ENCODE measurements around the gene NCDN.

The NCDN gene, protein sequence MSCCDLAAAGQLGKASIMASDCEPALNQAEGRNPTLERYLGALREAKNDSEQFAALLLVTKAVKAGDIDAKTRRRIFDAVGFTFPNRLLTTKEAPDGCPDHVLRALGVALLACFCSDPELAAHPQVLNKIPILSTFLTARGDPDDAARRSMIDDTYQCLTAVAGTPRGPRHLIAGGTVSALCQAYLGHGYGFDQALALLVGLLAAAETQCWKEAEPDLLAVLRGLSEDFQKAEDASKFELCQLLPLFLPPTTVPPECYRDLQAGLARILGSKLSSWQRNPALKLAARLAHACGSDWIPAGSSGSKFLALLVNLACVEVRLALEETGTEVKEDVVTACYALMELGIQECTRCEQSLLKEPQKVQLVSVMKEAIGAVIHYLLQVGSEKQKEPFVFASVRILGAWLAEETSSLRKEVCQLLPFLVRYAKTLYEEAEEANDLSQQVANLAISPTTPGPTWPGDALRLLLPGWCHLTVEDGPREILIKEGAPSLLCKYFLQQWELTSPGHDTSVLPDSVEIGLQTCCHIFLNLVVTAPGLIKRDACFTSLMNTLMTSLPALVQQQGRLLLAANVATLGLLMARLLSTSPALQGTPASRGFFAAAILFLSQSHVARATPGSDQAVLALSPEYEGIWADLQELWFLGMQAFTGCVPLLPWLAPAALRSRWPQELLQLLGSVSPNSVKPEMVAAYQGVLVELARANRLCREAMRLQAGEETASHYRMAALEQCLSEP

DNA sequence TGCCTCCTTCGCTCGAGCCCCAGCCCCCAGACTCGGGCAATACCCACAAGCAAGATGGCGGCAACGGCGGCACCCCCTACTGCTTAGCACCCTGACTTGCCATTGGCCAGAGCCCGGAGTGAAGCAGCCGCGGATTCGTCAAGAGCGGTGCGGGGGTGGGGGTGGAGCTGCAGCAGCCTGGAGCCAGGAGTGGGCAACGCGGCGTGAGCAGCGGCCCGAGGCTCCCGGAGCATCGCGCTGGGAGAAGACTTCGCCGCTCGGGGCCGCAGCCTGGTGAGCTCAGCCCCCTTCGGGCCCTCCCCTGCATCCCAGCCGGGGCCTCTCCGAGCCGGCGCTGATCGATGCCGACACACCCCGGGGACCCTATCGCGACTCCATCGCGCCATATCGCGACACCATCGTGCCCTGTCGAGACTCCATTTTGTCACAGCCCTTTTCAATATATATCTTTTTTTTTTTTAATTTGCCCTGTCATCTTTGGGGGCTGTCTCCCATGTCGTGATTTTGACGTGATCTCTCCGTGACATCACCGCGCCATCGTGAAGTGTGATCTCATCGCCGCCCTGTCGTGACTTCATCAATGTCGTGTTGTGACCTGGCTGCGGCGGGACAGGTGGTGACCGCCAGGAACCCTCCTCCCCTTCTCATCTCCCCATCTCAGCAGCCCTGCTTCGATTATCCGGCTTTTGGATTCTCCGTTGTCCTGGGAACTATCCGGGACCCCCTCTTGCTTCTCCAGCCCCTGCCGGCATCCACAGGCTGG lies at the start of gene NCDN:
Gene NCDN (plus strand): TSS at position 189 of the 763 bp plus-strand sequence. CDS start 392 bp downstream, at position 581.
- DNase-seq, result peak; percentile 96

DNA sequence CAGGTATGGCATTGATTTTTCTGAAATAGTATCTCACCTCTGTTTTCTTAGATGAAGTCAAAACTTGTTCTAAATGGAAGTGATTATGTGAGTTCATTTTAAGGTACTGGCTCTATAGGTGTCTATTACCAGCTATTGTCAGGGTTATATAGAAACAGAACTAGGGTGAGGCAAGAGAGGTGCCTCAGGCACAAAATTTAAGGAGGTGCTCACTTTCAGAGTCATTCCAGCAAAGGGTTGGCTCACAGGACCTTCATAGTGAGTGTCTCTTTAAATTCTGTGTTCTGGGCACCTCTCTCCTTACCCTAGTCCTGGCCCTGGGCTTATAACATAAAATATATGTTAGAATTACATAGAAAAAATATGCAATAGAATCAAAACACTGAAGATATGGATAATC lies 49.7 kb upstream of the NCDN start:
- no peak for DNase-seq

DNA sequence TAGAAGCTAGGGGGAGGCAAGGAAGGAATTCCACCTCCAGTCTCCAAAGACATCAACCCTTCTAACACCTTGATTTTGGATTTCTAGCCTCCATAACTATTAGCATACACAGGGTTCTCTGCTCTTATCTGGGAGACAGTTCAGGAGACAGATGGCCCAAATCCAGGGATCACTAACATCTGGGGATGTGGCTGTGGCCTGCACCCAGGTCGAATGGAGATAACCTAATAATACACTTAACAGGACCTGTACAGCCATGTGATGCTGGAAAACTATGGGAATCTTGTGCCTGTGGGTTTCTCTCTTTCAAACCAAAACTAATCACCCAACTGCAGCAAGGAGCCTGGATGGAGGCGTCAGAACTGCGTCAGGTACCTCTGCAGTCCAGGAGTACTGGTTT lies 48.0 kb upstream of the NCDN start:
- DNase-seq, result no peak

DNA sequence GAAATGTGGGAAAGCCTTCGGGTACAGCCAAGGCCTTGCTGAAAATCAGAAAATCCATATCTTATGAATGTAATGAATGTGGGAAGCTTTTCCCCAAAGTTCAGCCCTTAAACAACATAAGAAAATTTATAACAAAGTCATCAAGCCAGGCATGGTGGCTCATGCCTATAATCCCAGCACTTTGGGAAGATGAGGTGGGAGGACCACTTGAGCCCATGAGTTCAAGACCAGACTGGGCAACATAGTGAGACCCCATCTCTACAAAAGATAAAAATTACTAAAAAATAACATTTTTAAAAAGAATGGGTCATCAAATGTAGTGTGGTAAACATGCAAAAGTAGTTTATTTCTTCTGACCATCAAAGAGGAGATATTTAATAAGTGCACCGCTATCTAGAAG lies 46.3 kb upstream of the NCDN start:
- DNase-seq, result no peak

DNA sequence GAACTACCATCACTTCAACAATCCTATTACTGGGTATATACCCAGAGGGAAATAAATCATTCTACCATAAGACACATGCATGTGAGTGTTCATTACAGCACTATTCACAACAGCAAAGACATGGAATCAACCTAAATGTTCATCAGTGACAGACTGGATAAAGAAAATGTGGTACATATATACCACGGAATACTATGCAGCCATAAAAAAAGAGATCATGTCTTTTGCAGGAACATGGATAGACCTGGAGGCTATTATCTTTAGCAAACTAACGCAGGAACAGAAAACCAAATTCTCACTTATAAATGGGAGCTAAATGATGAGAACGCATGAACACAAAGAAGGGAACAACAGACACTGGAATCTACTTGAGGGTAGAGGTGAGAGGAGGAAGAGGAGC lies 39.4 kb upstream of the NCDN start:
- DNase-seq, result no peak

DNA sequence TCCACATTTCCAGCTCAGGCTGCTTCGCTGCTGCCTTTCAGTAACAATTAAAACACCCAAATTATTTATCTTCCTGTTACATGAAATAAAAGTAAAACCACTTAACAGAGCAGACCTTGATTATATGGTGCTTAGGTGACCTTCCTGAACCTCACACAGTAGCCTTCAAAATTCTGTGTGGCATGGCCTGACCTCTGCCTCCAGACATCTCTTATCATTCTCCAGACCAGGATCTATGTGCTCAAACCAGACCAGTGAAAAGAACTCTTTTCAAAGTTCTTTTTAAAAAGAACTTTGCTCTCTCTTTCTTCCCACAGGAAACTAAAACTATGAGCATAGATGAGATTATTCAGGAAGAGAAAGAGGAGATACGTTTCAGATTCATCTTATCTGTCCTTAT lies 38.2 kb upstream of the NCDN start:
- no peak for DNase-seq

DNA sequence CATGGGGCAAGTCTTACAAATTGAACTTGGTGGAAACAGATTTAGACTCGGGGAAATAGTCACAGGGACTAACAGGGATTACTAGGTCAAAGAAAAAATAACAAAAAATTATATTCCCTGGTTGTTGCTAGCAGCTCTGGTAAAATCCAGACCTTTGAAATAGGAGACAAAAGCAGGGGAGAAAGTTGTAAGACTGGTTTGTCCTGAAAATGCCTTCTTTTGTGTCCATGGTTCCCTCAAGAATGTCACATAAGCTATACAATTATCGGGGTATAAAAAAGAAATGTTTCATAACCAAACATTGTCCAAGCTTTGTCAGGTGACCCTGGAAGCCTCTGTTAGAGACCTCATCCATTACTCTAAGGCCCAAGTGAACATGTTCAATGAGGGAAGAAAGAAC lies 33.5 kb upstream of the NCDN start:
- DNase-seq, result no peak

DNA sequence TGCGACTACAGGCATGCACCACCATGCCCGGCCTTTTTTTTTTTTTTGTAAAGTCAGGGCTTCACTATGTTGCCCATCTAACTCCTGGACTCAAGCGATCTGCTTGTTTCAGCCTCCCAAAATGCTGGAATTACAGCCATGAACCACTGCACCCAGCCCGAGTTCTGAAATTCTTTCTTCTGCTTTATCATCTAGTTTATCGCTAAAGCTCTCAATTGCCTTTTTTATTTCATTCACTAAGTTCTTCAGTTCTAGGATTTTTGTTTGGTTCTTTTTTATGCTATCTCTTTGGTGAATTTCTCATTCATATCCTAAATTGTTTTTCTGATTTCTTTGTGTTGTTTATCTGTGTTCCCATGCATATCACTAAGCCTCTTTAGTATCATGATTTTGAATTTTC lies 27.4 kb upstream of the NCDN start:
- no peak for DNase-seq

DNA sequence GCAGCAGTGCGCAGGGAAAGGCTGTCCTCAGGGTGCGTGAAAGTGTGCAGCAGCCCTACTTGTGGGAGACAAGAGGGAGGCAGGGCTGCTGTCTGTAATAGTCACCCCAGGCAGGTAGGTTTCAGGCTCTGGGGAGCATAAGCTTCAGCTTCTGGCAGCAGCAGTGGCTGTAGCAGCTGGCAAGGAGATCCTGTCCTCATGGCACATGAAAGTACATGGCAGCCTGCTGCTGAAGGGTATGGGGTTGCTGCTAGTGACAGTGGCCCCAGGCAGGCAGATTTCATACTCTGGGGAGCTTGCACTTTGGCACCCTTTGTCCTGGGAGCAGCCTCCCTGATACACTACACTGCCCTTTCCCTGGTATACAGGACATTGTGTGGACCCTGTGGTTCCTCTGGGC lies 26.7 kb upstream of the NCDN start:
- no peak for DNase-seq

DNA sequence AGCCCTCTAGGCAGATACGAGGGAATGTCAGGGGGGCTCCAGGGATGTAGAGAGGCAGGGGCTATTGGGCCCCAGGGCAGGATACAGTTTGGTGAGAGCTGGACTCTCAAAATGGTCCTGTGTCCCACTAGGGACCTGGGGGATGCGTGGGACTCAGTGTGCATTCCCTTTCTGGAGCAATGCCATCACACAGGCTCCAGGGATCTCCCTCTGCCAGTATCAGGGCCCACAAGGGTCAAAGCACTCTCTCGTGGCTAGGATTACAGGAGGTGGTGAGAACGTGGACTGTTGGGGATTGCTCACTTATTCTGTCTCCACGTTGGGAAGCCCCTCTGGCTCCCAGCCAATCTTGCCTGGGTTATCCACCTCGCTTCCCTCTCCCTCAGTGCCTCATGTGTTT lies 26.2 kb upstream of the NCDN start:
- DNase-seq, result no peak

DNA sequence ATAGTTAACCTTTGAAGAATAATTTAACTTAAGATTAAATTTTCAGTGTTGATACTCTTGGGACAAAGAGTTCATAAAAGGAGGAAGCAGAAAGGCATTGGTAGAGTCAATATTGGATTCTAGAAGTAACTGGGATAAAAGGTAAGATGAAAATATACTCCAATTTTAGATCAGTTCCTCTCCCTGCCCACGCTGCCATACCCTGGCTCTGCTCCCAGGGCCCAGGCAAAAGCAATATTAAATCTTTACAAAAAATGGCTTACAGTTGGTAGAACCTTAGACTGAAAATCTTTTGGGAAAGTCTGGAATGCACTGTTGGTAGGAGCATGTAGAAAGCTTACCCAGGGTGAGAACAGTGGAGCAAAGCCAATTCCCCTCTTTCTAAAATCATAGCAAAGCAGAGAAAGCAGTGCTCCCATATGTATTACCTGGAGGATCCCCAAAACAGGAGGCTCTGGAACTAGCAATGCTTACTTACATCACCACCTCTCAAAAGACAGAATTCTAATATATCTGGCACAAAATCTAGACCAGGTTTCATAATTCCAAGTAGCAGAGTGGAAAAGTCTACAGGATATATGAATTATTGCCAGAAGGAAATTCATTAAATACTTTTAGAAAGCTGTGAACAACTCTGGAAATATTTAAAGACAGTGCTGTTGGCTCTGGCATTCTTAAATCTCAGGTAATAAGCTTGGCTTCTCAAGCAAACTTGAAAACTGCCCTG lies 24.9 kb upstream of the NCDN start:
- no peak for DNase-seq

DNA sequence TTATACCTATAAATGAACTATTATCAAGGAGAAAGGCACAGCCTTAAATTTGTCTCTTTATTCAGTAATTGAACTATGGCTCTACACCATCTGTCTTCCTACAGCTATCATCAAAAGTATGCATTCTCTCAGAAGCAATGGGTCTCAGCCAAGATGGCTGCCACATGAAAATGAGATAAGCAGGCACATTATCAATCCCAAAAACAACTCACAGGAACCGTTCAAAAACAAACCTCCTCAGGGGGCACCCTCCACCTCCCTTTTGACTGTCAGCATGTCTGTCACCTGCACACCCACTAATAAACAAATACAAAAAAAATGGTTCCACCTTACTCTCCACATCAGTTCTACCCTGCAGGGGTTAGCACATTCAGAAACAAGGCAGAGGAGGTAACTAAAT lies 24.0 kb upstream of the NCDN start:
- peak; percentile 8 for DNase-seq

DNA sequence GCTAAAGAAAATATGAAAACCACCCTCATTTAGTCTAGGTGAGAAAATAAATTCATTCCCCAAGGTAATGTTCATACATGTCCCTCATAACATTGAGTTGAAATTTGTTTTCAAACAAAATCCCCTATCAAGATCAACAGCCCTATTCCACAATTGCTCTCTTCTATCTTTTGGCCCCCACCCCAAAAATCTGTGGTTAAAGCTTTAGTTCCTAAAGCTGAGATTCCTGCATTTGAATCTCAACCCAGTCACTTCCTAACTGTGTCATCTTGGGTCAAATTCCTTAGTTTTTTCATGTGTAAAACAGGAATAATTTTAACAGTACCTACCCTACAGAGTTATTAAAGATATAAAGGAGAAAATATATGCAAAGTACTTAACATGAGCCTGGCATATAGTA lies 22.4 kb upstream of the NCDN start:
- DNase-seq, result no peak

DNA sequence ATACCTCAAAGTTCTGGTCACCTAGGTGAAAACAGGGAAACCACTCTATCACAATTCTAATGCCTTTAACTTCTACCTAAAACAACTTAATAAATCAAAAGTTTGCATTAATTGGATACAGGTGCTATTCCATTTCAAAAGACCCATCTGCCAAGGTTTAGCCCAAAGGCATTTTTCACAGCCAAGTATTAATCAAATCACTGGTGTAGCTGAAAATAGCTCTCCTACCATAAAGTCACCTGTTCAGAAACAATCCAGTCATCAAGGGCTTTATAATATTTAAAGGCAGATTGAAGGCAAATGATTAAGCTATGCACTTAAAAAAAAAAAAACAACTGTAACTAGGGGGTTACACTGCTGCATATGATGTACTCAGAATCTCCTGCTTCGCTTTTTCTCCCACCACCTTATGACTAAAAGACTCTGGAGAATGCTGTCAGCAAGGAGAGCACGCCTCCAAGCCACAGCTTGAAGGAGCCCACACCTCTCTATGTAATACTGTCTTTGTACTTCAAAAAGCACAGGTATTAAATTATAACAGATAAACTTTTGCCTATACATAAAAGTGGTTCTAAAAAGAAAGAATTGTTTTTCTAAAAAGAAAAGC lies 20.9 kb upstream of the NCDN start:
- no peak for DNase-seq

DNA sequence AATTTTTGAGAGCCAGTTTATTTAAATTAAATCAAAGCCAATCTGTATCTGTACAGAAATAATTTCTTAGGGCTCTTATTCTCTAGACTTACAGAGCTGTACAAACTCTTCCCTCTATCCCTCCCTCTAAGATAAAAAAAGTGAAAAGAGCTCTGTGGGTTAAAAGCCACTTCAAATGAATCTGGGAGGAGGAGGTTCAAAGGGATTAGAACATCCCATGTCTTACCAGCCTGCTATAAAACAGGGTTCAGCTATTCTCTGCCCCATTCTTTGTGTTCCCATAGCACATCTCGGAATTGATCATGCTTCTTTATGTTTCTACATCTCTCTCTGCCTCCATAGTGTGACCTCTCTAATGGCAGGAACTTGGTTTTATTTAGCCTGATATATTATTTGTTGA lies 19.8 kb upstream of the NCDN start:
- DNase-seq, result no peak

DNA sequence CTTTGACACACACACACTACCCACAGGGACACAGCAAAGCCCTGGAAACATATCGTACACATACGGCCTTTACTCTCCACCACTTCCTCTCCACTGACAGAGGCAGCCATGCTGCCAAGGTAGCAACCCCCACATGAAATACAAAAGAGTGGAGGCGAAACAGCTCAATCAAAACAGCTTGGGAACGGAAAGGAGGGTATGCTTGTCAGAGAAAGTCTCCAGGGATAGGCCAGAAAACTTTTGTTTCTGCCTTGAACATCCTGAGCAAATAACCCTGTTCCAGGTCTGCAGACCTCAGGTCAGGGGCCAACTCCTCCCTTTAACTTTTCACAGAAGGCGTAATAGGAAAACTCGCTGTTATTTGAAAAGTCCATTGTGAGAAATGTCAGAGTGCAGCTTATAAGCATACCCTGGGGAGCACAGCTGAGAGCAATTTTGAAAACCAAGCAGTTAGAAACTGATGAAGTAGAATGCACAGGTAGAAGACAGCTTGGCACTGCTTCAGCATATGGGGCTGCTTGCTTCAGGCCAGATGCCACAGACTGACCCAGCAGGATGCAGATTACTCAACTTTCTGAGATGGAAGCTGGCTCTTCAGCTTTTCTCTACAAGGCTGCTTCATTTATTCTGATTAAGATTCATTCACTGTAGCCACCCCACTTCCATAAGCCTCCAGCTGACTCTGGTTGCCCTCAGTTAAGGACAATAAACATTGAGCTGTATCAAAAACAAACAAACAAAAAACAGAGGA lies 18.4 kb upstream of the NCDN start:
- DNase-seq, result peak; percentile 88

DNA sequence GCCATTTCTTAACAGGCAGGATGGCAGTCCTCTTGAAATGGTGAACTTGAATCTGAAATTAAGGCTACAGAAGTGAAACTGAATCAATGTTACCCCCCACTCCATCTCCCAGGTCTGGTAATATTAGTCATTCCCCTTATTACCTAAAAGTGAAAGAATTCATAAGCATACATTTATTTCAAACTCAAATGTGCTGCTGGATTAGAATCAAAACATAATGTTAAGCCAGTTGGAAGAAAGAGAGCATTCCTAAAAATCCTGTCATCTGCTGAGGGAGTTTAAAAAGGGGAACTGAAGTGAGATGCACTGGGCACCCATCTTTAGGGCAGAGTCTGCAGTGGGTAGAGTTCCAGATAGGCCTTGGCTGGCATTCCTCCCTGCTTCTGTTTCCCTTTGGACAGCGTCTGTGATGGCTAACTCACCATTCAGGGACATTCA lies 17.8 kb upstream of the NCDN start:
- no peak for DNase-seq

DNA sequence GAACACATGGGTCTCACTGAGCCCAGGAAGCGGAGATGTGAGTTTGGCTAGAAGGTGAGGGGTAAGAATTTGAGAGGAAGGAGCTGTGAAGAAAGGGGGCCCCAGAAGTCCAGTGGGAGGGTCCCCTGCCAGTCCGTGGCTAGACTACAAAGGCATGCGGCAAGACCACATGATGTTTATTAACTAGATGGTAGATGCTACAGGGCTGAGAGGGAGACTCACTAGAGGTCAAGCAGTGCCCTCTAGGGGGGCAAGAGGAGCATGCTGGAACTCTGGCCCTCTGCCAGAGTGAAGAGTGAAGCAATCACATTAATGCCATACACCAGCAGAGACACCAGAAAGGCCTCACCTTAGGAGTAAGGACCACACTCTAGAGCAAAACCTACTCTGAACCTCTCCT lies 12.6 kb upstream of the NCDN start:
- DNase-seq, result peak; percentile 16

DNA sequence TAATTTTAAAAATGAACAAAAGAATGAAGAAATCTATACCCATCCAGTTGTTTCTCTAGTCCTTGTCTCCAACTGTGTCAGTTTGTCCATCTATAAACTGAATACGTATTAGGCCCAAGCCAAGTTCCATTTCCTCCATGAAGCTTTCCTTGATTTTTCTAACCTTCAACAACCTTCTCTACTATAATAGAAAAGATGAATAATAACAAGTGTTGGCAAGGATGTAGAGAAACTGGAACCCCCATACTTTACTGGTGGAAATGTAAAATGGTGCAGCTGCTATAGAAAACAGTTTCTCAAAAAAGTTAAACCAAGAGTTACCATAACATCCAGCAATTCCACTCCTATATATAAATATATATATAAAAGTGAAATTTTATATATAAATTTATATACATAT lies 11.0 kb upstream of the NCDN start:
- no peak for DNase-seq

DNA sequence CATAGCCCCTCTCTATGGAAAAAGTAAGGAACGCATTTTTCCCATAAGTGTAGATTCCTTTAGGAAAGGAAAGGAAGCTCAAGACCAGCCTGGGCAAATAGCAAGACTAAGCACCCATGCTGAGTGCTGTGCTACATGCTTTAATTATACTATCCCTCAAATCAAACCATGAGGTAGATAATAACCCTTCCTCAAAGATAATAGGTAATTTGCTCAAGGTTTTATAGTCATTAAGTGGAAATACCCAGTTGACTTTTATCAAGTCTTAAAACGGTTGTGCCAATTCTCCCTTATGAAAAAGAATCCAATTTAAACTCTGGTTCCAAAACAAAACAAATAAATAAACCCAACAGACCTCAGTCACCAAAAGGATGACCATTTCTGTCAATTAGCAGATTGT lies 3.7 kb upstream of the NCDN start:
- no peak for DNase-seq

DNA sequence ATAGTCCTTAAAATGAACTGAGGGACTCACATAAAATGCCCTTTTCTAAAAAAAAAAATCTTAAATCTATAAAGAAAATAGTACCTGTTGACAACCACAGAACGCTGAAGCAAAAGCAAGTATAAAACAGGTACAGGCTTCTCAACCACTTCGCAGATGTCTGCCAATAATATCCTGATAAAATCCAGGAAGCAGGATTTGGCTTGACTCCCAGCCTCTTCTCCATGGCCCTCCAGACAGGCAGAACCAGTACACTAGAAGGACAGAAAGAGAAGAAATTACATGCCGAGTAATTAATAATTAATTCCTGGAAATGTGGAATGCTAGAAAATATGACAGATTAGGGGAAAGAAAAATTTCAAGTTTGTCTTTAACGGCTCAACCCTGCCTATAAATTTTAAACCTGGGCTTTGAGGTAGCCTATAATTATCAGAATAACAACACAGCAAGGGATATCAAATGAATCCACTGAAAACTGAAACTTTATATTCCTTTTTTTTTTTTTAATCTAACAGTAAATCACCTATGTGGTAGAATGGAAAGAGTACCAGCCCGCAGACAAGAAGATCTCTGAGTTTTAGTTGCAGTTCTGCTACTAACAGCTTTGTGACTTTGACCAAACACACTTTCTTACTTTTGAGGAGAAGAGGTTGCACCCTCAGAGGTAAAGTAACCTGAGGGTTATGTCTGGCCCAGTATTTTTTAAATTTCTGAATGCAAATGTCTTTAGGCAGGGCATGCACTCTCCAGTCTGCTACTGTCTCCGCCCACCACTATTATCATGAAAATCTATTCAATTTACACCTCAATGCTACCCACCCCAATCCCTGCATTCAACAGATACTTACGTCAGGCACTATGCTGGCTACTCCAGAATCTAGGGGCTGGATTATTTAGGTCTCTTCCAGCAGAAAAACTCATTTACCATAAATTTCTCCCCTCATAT lies 3.1 kb upstream of the NCDN start:
- DNase-seq, result peak; percentile 48

All from NCI-H2171 treated with DMSO at 0.1 percent for 48 hours (cell line).